ENCODE data around the gene CPNE2.

DNA sequence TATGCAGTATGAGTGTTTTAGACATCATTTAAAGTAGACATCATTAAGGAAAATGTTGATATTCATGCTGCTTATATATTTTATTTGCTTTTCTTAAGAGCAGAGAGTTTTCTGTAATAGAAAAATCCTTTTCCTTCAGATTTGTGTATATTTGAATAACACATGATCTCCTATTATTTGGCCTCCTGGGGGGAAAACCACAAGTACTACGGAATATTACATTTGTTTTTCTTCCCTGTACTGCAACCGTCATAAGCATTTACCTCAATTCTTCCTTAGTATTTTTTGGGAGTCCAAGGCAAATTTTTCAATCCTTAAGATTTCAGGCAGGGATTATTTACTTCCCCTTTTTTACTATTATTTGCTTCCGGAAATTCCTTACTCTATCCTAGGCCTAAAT is 99.8 kb downstream of the CPNE2 start:
- TF ChIP-seq, protein P1, sequence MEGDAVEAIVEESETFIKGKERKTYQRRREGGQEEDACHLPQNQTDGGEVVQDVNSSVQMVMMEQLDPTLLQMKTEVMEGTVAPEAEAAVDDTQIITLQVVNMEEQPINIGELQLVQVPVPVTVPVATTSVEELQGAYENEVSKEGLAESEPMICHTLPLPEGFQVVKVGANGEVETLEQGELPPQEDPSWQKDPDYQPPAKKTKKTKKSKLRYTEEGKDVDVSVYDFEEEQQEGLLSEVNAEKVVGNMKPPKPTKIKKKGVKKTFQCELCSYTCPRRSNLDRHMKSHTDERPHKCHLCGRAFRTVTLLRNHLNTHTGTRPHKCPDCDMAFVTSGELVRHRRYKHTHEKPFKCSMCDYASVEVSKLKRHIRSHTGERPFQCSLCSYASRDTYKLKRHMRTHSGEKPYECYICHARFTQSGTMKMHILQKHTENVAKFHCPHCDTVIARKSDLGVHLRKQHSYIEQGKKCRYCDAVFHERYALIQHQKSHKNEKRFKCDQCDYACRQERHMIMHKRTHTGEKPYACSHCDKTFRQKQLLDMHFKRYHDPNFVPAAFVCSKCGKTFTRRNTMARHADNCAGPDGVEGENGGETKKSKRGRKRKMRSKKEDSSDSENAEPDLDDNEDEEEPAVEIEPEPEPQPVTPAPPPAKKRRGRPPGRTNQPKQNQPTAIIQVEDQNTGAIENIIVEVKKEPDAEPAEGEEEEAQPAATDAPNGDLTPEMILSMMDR (conservative IDR thresholded peaks at IDR 0.05; ENCODE audit: low read depth, low read length): no peak
- no peak for TF ChIP-seq EZH2 (IDR thresholded peaks at IDR 0.05; ENCODE audit: low read length, unreplicated experiment)
